Right renal cortex interstitium (tissue), 3 donors: ENCODE data around the gene TFDP1. TPM values are rescaled to one million over a fixed set of nuclear protein-coding genes. Genes with fewer than 3 reads are reported as not detected.
"Not testable (repeated sequence)": the region's sequence is repeated elsewhere in the genome, so short reads cannot be mapped to it uniquely, and the experiment has no call there.

ENCODE experiments used
- DNase-seq, 3 donors: peaks; one replicate each; pipeline ENCODE4 v3.0.0-alpha.2; 2013; ENCODE audit warnings: low read depth in 3 of 3, low spot score in 2 of 3
- polyA plus RNA-seq, 3 donors: library from polyadenylated mRNA; unstranded; fragments of 120-200 nt; gene quantifications; one replicate each; pipeline ENCODE4 v1.2.1, GENCODE V29; 2013; ENCODE audit not compliant: insufficient read length in 3 of 3

The TFDP1 gene
- polyA plus RNA-seq, 3 donors = 78.8 to 92.5 (median 89.8) TPM

DNA sequence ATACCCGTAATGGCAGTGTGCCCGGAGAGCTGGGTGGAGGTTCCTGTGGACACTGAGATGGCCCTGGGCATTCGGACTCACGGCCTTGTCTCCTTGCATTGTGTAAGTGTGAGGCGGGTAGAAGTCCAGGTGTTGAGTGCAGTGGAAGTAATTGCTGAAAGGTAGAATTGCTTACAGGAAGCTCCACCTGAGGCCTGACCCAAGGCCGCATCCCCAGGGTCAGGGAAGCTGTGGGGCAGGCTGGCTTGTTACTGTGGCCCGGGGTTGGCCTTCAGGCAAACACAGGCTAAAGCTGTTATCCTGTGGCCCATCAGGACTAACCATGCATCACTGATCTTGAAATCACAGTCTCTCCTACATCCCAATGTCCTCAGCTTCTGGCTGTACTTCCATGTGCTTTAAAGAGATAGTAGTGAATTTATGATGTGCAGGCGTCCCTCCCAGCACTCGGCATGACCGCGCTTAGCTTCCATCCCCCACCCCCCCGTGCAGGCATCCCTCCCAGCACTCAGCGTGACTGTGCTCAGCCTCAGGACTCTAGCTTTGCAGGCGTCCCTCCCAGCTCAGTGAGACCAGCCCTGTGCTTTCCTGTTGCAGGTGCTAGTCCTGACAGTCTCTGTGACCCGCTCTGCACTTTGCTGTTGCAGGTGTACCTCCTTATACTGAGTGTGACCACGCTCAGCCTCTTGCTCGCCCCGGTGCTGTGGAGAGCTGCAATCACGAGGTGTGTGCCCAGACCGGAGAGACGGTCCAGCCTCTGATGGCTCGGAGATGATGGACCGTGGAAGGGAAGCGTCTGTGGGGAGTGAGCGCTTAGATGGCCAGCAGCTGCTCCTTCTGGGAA is 35.6 kb upstream of the TFDP1 start:
- no peak for DNase-seq

DNA sequence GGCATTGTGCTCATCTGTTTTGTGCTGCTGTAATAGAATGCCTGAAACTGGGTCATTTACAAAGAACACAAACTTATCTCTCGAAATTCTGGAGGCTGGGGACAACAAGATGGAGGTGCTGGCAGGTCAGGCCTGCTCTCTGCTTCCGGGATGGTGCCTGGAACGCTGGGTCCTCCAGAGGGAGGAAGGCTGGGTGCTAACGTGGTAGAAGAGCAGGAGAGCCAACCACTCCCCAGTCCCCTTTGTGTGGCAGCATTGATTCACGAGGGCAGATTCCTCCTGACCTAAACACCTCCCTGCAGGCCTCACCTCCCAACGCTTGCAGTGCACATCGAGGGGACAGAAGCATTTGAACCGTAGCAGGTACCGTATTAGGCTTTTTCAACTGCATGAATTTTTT is 34.1 kb upstream of the TFDP1 start:
- DNase-seq = no peak

DNA sequence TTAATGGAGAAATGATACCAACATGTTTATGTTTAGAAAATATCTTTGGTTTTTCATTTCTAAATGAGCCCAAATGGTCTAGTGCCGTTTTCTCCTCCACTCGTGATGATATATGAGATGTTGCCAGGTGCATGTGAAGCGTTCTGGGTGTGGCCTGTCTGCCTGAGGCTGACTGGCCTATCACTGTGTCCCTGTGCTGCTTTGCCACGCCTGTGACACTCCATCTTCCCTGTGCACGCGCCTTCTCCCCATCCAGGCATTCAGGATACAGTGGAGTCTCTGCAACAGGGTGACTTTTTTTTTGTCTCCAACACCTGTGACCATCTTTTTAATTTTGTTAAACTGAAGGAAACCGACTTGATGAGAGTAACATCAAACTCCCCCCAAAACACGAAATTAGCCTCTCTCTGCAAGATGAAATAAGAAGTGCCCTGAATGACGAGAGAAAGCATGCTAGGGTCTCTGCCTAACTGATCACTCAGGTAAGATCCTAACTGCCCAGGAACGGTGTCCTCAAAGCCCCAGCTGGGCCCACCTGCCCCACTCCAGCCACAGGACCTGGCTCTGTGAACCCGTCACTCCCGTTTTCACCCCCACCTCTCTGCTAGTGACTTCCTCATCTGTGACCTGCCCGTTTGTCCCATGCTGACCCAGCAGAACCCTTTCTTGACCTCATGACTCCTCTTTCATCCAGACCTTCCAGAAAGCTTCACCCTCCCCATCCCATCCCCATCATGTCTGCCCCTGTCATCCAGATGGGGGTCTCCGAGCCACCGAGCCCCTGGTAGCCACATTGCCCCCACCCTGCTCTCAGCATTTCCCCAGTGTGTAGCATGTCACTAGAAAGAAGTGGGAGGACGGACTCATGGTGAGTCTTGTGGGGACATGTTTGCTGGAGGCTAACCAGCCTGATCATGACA is 33.2 kb upstream of the TFDP1 start:
- no peak for DNase-seq

DNA sequence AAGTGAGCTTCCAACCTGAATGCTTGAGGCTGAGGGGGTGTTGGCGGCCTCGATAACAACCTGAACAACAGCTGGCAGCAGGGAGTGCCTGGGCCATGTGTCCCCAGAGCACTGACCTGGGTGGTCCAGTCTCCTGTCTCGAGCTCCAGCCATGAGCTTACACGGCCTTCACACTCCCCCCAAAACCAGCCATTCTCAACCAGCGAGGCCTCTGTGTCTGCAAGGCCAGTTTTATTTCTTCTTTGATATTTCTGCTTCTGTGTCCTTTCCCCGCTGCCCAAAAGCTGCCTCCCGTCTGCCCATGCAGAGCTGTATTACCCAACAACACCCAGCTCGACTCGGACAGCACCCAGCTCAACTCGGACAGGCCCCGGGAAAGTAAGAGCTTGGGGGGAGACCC is 32.5 kb upstream of the TFDP1 start:
- no peak for DNase-seq

DNA sequence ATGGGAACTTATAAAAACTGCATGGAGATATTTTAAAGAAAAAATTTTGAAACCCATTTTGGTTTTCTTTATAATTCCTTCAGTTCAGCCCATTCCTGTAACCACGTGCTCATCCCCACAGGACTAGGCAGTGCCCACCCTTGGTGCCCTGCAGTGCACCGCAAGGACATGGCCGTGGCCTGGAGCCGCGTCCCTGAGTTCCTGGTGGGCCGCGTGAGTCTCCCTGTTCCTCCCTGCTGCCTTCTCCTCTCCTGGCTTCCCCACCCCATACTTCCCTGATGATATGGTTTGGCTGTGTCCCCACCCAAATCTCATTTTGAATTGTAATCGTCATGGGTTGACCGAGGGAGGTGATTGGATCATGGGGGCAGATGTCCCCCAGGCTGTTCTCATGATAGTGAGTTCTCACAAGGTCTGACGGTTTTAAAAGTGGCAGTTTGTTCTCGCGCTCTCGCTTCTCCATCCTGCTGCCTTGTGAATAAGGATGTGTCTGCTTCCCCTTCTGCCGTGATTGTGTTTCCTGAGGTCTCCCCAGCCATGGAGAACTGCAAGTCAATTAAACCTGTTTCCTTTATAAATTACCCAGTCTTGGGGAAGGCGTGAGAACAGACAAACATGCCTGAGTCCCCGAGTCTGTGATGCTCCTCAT is 31.6 kb upstream of the TFDP1 start:
- DNase-seq = no peak

DNA sequence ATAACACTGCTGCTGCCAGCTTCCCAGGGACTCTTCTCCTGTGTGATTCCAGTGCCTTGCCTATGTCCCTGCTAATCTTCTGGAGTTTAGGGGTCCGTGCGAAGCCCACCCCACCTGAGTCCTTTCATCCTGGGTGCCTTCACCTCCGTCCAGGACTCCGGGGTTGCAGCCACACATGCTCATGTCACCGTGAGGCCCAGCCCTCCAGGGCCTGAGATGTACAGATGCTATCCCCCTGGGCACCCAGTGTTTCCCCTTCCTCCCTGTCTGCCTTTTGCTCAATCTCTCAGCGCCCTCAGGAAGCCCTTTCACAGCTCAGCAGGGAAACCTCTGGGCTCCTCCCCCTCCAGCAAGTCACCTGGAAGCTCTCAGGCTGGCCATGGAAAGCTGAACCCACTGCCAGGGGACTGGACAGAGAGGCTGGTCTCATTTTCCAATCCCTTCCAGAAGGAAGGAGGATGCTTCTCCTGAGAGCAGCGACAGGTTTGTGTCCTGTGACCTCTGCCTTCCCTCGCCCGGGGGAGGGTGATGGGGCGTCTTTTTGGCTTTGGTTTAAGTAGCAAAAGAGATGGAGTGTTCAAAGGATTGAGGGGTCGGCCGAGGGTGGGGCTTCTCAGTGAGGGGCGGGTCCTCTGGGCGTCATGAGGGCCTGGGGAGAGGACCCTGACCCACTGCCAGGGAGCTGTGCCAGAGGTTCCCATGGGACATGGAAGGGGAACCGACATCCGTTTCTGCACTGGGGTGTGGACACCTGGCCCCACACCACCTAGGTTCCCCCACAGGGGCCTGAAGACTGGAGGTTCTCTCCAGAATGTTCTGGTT is 30.8 kb upstream of the TFDP1 start:
- DNase-seq = no peak

DNA sequence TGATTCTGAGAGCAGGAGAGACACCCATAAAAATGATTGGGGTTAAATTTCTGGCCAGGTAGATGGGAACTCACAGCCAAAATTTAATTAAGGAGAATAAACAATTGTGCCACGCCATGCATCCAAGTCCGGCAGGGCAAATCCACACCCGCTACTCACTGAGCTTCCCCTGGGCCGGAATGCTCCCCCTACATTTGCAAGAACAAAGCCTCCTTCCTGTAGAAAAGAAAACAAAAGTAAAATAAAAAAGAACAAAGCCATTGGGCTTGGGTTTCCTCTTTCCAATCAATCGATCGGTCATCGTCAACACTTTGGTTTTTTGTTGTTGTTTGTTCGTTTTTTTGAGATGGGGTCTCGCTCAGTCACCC is 30.2 kb upstream of the TFDP1 start:
- no peak for DNase-seq

DNA sequence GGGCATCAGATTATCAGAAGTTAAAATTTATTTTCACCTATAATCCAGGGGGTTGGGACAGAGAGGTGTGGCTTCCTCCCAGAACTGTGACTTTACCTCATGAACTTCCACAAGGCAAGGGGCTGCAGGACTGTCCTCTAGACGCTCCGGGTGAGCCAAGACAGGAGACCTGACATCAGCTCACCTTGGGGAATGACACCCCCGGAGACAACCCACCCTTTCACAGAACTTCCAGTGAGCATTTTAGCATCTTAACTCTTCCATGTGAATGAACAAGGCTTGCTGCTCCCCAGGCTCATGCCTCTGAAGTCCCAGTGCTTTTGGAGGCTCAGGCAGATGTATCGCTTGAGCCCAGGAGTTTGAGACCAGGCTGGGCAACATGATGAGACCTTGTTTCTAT is 29.4 kb upstream of the TFDP1 start:
- no peak for DNase-seq

DNA sequence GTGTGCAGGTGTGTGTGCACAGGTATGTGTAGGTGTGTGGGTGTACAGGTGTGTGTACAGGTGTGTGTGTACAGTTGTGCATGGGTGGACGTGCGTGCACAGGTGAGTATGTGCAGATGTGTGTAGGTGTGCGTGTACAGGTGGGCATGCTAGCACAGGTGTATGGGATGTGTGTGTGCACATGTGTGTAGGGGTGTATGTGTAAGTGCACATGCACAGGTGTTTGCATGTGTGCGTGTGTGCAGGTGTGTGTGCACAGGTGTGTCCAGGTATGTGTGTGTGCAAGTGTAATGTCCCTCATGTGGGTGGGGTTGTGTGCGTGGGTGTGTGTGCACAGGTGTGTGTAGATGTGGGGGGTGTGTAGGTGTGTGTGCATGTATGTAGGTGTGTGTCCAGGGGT is 27.5 kb upstream of the TFDP1 start:
- DNase-seq = no peak

DNA sequence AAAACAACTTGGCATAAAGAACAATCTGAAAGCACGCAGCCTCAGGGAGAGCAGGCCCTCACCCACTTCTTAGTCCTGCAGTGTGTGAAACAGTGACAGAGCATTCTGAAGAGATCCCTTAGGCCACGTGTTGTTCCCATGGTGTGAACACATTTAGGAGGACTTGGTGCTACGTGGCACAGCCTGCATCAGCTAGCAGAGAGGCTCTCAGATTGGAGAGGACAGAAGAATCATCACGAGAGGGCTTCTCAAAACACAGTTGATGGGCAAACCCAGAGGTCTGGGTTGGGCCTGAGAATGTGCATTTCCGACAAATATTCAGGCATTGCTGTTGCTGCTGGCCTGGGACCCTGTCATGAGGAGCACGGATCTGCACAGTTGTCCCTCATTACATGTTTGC is 26.1 kb upstream of the TFDP1 start:
- no peak for DNase-seq

DNA sequence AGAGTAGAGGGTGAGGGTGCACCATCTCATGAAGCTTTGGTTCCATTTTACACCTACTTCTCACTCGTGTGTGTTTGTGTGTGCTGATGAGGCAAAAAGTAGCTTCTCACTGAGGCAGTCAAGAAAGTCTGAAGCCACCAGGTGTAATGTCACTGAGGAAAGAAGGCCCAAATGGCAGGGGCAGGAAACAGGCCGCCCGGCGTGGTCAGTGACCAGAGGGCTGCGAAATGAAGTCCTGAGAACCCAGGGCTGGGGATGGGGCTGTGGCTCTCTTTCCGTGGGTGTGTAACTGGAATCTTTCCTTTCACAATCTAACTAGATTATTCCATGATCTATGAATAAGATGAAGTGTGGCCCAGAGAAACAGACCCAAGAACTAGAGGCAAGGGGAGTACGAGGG is 25.5 kb upstream of the TFDP1 start:
- DNase-seq = no peak

DNA sequence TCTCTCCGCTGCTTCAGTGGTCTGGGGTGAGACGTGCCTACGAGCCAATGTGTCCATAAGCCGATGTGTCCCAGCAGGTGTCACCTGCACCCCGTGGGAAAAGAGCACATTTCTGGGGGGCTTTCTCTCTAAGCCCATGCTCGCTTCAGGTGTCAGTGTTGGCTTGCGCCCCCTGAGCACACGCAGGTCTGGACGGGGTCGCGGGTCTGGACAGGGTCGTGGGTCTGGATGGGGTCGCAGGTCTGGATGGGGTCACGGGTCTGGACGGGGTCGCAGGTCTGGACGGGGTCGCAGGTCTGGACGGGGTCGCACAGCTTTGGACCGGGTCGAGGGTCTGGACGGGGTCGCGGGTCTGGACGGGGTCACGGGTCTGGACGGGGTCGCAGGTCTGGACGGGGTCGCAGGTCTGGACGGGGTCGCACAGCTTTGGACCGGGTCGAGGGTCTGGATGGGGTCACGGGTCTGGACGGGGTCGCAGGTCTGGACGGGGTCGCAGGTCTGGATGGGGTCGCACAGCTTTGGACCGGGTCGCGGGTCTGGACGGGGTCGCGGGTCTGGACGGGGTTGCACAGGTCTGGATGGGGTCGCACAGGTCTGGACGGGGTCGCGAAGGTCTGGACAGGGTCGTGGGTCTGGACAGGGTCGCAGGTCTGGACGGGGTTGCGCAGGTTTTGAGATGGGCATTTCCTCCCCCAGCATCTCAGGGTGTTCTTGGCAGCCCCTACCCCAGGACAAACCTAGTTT is 24.5 kb upstream of the TFDP1 start:
- no peak for DNase-seq

DNA sequence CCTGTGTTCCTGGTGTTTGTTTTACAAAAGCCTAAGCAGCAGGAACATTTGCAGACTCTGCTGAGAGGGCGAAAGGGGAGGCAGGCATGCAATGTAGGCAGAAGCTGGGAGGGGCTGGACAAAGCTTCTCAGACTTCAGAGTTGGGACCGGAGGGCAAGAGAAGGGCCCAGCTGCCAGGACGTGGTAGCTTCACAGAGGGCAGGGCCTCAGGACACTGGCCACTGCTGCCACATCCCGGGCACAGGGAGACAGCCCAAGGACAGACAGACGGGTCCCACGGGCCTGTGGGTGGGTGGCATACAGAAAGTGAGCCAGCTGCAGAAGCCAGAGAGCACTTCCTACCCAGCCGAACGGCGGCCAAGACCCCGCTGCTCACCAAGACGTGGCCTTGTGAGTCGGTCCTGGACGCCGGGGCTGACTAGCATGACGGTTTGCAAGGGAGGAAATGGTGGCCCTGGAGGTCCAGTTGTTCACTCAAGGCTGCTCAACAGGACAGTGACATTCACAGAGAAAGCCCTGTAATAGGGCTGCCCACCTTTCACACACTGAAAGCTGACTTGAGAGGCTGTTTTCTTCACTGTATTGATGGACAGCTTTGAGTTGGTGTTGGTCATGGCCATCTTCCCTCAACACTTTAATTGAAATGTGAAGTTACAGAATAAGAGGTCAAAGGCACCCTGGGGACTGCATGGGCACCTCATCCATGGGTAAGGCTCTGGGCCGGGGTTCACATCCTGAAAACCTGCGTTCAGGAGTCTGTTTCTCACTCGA is 23.7 kb upstream of the TFDP1 start:
- no peak for DNase-seq

DNA sequence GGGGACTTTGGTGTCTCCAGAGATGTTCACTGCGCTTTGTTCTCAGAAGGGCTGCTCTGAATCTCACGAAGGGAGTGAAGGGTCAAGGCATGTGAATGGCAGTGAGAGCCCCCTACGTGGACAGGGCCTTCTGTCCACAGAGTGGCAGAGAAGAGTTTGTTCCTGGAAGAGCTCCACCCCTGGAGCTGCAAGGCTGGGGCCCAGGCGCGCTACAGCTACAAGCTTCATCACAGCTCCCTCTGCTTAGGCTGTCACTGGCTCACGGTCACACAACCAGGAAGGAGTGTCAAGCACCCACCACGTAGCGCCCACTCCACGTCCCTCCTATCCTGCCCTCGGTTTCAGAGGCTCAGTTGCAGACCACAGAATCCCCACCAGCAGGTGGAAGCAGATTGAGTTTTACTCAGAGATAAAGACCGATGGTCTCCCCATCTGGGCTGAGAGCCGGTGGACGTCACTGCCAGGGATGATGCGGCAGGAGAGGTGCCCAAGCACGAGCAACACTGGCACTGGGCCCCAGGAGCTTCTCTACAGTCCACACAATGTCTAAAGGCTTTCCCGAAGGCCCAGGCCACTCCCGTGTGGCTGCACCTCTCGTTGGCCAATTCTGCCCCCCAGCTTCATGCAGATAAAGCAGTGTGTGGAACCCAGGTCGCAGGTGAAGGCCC is 23.0 kb upstream of the TFDP1 start:
- no peak for DNase-seq

DNA sequence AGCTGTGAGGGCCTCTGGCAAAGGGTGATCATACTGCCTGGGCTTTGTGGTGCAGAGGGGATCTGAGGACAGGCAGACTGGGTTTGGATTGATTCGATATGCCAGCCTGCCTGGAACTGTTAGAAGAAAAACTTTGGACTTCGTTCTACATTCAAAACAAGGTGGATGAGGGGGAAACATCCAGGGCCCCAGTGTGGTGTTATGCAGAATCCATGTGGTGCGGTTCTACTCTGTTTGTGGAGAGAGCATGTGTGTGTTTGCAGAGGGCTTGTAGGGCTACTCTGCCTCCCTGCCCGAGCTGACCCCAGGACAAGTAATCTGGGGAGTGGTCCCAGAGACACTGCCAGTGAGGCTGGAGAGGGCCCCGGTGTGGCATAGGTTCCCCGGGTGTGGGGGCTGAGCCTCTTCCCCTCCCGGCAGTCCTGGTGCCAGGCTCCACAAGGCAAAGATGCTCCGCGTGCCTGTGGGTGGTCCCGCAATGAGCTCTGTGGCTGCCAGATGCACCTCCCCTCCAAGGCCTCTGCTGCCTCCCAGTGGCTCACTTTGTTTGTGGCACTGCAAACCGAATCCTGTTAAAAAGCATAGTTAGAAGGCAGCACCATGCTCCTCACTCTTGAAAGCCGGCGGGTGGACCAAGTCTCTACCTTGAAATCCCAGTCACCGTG is 22.3 kb upstream of the TFDP1 start:
- peak in 2 of 3 donors; percentile 54 to 71 for DNase-seq

DNA sequence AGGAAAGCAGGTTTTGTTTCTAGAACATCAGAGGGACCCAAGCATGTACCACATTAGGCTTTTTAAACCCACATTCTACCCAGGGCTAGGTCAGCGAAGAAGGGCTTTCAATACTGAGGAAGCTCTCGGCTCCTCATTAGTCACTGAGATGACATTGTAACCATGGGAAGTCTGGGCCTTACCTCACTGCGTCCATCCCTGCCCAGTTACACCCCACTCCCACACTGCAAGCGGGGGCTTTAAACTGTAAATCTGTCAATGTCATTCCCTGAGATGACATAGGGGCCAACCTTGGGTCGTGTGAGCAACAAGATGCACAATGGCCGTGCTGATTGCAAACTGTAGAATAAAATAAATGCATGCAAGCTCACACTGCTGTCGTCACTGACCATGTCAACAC is 21.7 kb upstream of the TFDP1 start:
- no peak for DNase-seq

DNA sequence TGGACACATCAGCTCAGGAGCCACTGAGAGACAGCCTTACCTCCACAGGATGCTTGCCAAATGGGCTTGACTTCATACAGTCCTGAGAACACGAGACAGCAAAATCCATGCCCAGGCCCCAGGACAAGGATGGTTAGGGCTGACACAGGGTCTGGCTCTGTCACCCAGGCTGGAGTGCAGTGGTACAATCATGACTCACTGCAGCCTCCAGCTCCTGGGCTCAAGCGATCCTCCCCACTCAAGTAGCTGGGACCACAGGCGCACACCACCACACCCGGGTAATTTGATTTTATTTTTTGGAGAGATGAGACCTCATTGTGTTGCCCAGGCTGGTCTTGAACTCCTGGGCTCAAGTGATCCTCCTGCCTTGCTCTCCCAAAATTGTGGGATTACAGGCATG is 21.0 kb upstream of the TFDP1 start:
- not testable (repeated sequence) for DNase-seq
